B cell (primary cell): ENCODE results near the gene CHN1.

Experiments
- EZH2 ChIP-seq: IDR thresholded peaks from 2 replicates; pipeline ENCODE4 v1.6.1; 2012; ENCODE audit warnings: borderline replicate concordance, low read depth, mild to moderate bottlenecking, moderate library complexity, low read length; ENCODE audit not compliant: insufficient read depth, poor library complexity, severe bottlenecking
- TF ChIP-seq, protein P1 (sequence below): fragments of 200-600 bp; IDR thresholded peaks from one replicate; pipeline ENCODE4 v1.8.0; 2022; ENCODE audit warnings: antibody characterized with exemption, mild to moderate bottlenecking

DNA sequence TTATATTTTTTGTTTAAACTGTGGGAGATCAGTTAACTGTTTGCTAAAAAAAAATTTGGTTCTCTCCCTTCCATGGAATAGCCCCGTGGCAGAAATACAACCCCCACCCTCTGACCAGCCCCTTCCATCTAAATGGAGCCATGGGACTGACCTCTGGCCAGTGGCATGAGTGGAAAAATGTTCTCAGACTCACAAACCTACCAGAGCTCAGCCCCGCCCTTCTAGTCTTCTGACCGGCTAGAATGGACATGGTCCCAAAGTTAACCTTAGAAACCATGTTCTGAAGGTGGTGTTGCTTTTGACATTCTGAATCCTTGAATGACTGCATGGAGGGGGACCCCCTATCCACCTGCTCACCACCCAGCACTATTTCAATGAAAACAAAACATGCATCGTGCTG, 239.6 kb downstream of the CHN1 start:
- TF ChIP-seq, protein P1, sequence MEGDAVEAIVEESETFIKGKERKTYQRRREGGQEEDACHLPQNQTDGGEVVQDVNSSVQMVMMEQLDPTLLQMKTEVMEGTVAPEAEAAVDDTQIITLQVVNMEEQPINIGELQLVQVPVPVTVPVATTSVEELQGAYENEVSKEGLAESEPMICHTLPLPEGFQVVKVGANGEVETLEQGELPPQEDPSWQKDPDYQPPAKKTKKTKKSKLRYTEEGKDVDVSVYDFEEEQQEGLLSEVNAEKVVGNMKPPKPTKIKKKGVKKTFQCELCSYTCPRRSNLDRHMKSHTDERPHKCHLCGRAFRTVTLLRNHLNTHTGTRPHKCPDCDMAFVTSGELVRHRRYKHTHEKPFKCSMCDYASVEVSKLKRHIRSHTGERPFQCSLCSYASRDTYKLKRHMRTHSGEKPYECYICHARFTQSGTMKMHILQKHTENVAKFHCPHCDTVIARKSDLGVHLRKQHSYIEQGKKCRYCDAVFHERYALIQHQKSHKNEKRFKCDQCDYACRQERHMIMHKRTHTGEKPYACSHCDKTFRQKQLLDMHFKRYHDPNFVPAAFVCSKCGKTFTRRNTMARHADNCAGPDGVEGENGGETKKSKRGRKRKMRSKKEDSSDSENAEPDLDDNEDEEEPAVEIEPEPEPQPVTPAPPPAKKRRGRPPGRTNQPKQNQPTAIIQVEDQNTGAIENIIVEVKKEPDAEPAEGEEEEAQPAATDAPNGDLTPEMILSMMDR = no peak
- TF ChIP-seq EZH2 = no peak
